ENCODE results near the gene SHF. TPM values are rescaled to one million over a fixed set of nuclear protein-coding genes. Genes with fewer than 3 reads are reported as not detected.

SHF gene
- total and polyA plus RNA-seq, 2 donors = 2.7 to 5.7 TPM

GRCh38 chr15:45146405-45146804 lies 41.4 kb downstream of the SHF start:
- H3K9me3 ChIP-seq (ENCODE audit: control insufficient read depth in 2 of 2, insufficient read depth in 1 of 2, low read length in 1 of 2) = no peaks in the 10 kb centered on the region
- H3K4me1 ChIP-seq (ENCODE audit: control insufficient read depth in 2 of 2, insufficient read depth in 2 of 2, low read length in 2 of 2) = no peaks in the 10 kb centered on the region
- WGBS = 95% methylated on average over 4 of the region's 4 CpGs
- peaks cover 0 to 9% of the 10 kb centered on the region in 2 donors for H3K27me3 ChIP-seq (ENCODE audit: control insufficient read depth in 2 of 2, insufficient read depth in 1 of 2, low read length in 1 of 2)
- H3K27ac ChIP-seq (ENCODE audit: low read depth in 1 of 2, low read length in 1 of 2) = no peak overlapping the region
- H3K4me3 ChIP-seq (ENCODE audit: low read length in 2 of 2) = no peak overlapping the region
- no peak for DNase-seq (ENCODE audit: low read depth in 6 of 9, low spot score in 9 of 9)
- peaks cover 0 to under 1% of the 10 kb centered on the region in 2 donors for H3K36me3 ChIP-seq (ENCODE audit: control insufficient read depth in 2 of 2, insufficient read depth in 2 of 2, low read length in 1 of 2)

- H3K4me1 ChIP-seq (ENCODE audit: control insufficient read depth in 2 of 2, insufficient read depth in 2 of 2, low read length in 2 of 2) = no peaks in the 10 kb centered on the region
- 94% methylated on average over 9 of the region's 9 CpGs for WGBS
- no peak for DNase-seq (ENCODE audit: low read depth in 6 of 9, low spot score in 9 of 9)
- H3K27me3 ChIP-seq (ENCODE audit: control insufficient read depth in 2 of 2, insufficient read depth in 1 of 2, low read length in 1 of 2) = peaks cover 0 to 9% of the 10 kb centered on the region in 2 donors
- H3K4me3 ChIP-seq (ENCODE audit: low read length in 2 of 2) = no peak overlapping the region
- H3K9me3 ChIP-seq (ENCODE audit: control insufficient read depth in 2 of 2, insufficient read depth in 1 of 2, low read length in 1 of 2) = no peaks in the 10 kb centered on the region
- no peaks in the 10 kb centered on the region for H3K36me3 ChIP-seq (ENCODE audit: control insufficient read depth in 2 of 2, insufficient read depth in 2 of 2, low read length in 1 of 2)
- no peak overlapping the region for H3K27ac ChIP-seq (ENCODE audit: low read depth in 1 of 2, low read length in 1 of 2)
Observed at GRCh38 chr15:45144775-45145174, 43.0 kb downstream of the SHF start.

- no peak for DNase-seq (ENCODE audit: low read depth in 6 of 9, low spot score in 9 of 9)
Observed at GRCh38 chr15:45143946-45144345, 43.8 kb downstream of the SHF start.

GRCh38 chr15:45143056-45143455 lies 44.7 kb downstream of the SHF start:
- Histone ChIP-seq H3K27ac (ENCODE audit: low read depth in 1 of 2, low read length in 1 of 2) (no peak overlapping the region), H3K4me1 (ENCODE audit: control insufficient read depth in 2 of 2, insufficient read depth in 2 of 2, low read length in 2 of 2) (no peaks in the 10 kb centered on the region), H3K9me3 (ENCODE audit: control insufficient read depth in 2 of 2, insufficient read depth in 1 of 2, low read length in 1 of 2) (no peaks in the 10 kb centered on the region), H3K4me3 (ENCODE audit: low read length in 2 of 2) (no peak overlapping the region), H3K27me3 (ENCODE audit: control insufficient read depth in 2 of 2, insufficient read depth in 1 of 2, low read length in 1 of 2) (peaks cover 0 to 13% of the 10 kb centered on the region in 2 donors), H3K36me3 (ENCODE audit: control insufficient read depth in 2 of 2, insufficient read depth in 2 of 2, low read length in 1 of 2) (no peaks in the 10 kb centered on the region)
- DNase-seq (ENCODE audit: low read depth in 6 of 9, low spot score in 9 of 9) = no peak
- 96% methylated on average over 7 of the region's 7 CpGs for WGBS

More at GRCh38 chr15:45143946-45144345, 43.8 kb downstream of the SHF start:
- Histone ChIP-seq H3K9me3 (ENCODE audit: control insufficient read depth in 2 of 2, insufficient read depth in 1 of 2, low read length in 1 of 2) (no peaks in the 10 kb centered on the region), H3K27ac (ENCODE audit: low read depth in 1 of 2, low read length in 1 of 2) (no peak overlapping the region), H3K36me3 (ENCODE audit: control insufficient read depth in 2 of 2, insufficient read depth in 2 of 2, low read length in 1 of 2) (no peaks in the 10 kb centered on the region), H3K27me3 (ENCODE audit: control insufficient read depth in 2 of 2, insufficient read depth in 1 of 2, low read length in 1 of 2) (peaks cover 0 to 11% of the 10 kb centered on the region in 2 donors), H3K4me3 (ENCODE audit: low read length in 2 of 2) (no peak overlapping the region), H3K4me1 (ENCODE audit: control insufficient read depth in 2 of 2, insufficient read depth in 2 of 2, low read length in 2 of 2) (no peaks in the 10 kb centered on the region)
- 96% methylated on average over 11 of the region's 11 CpGs for WGBS

GRCh38 chr15:45141386-45141785 lies 46.4 kb downstream of the SHF start:
- H3K9me3 ChIP-seq (ENCODE audit: control insufficient read depth in 2 of 2, insufficient read depth in 1 of 2, low read length in 1 of 2) = no peaks in the 10 kb centered on the region
- WGBS = 78% methylated on average over 5 of the region's 5 CpGs
- no peaks in the 10 kb centered on the region for H3K36me3 ChIP-seq (ENCODE audit: control insufficient read depth in 2 of 2, insufficient read depth in 2 of 2, low read length in 1 of 2)
- H3K4me1 ChIP-seq (ENCODE audit: control insufficient read depth in 2 of 2, insufficient read depth in 2 of 2, low read length in 2 of 2) = no peaks in the 10 kb centered on the region
- H3K4me3 ChIP-seq (ENCODE audit: low read length in 2 of 2) = no peak overlapping the region
- DNase-seq (ENCODE audit: low read depth in 6 of 9, low spot score in 9 of 9) = no peak
- H3K27ac ChIP-seq (ENCODE audit: low read depth in 1 of 2, low read length in 1 of 2) = no peak overlapping the region
- peaks cover 2 to 27% of the 10 kb centered on the region in 2 donors for H3K27me3 ChIP-seq (ENCODE audit: control insufficient read depth in 2 of 2, insufficient read depth in 1 of 2, low read length in 1 of 2)

GRCh38 chr15:45140557-45141250 lies 47.1 kb downstream of the SHF start:
- peaks cover 4 to 33% of the 10 kb centered on the region in 2 donors for H3K27me3 ChIP-seq (ENCODE audit: control insufficient read depth in 2 of 2, insufficient read depth in 1 of 2, low read length in 1 of 2)
- H3K36me3 ChIP-seq (ENCODE audit: control insufficient read depth in 2 of 2, insufficient read depth in 2 of 2, low read length in 1 of 2) = no peaks in the 10 kb centered on the region
- no peaks in the 10 kb centered on the region for H3K4me1 ChIP-seq (ENCODE audit: control insufficient read depth in 2 of 2, insufficient read depth in 2 of 2, low read length in 2 of 2)
- H3K4me3 ChIP-seq (ENCODE audit: low read length in 2 of 2) = no peak overlapping the region
- DNase-seq (ENCODE audit: low read depth in 6 of 9, low spot score in 9 of 9) = no peak
- H3K27ac ChIP-seq (ENCODE audit: low read depth in 1 of 2, low read length in 1 of 2) = no peak overlapping the region
- 99% methylated on average over 10 of the region's 10 CpGs for WGBS
- no peaks in the 10 kb centered on the region for H3K9me3 ChIP-seq (ENCODE audit: control insufficient read depth in 2 of 2, insufficient read depth in 1 of 2, low read length in 1 of 2)

- no peaks in the 10 kb centered on the region for H3K36me3 ChIP-seq (ENCODE audit: control insufficient read depth in 2 of 2, insufficient read depth in 2 of 2, low read length in 1 of 2)
- no peak overlapping the region for H3K27ac ChIP-seq (ENCODE audit: low read depth in 1 of 2, low read length in 1 of 2)
- no peak for DNase-seq (ENCODE audit: low read depth in 6 of 9, low spot score in 9 of 9)
- H3K4me1 ChIP-seq (ENCODE audit: control insufficient read depth in 2 of 2, insufficient read depth in 2 of 2, low read length in 2 of 2) = no peaks in the 10 kb centered on the region
- no peak overlapping the region for H3K4me3 ChIP-seq (ENCODE audit: low read length in 2 of 2)
- WGBS = 98% methylated on average over 6 of the region's 6 CpGs
- H3K9me3 ChIP-seq (ENCODE audit: control insufficient read depth in 2 of 2, insufficient read depth in 1 of 2, low read length in 1 of 2) = no peaks in the 10 kb centered on the region
- H3K27me3 ChIP-seq (ENCODE audit: control insufficient read depth in 2 of 2, insufficient read depth in 1 of 2, low read length in 1 of 2) = peaks cover 10 to 39% of the 10 kb centered on the region in 2 donors
Observed at GRCh38 chr15:45139770-45140169, 48.0 kb downstream of the SHF start.

- no peaks in the 10 kb centered on the region for H3K9me3 ChIP-seq (ENCODE audit: control insufficient read depth in 2 of 2, insufficient read depth in 1 of 2, low read length in 1 of 2)
- H3K36me3 ChIP-seq (ENCODE audit: control insufficient read depth in 2 of 2, insufficient read depth in 2 of 2, low read length in 1 of 2) = no peaks in the 10 kb centered on the region
- H3K27me3 ChIP-seq (ENCODE audit: control insufficient read depth in 2 of 2, insufficient read depth in 1 of 2, low read length in 1 of 2) = peaks cover 12 to 43% of the 10 kb centered on the region in 2 donors
- WGBS = 94% methylated on average over 12 of the region's 12 CpGs
- no peaks in the 10 kb centered on the region for H3K4me1 ChIP-seq (ENCODE audit: control insufficient read depth in 2 of 2, insufficient read depth in 2 of 2, low read length in 2 of 2)
- no peak for DNase-seq (ENCODE audit: low read depth in 6 of 9, low spot score in 9 of 9)
- H3K4me3 ChIP-seq (ENCODE audit: low read length in 2 of 2) = no peak overlapping the region
- H3K27ac ChIP-seq (ENCODE audit: low read depth in 1 of 2, low read length in 1 of 2) = no peak overlapping the region
Observed at GRCh38 chr15:45138814-45139765, 48.7 kb downstream of the SHF start.

GRCh38 chr15:45137703-45138102 lies 50.1 kb downstream of the SHF start:
- no peaks in the 10 kb centered on the region for H3K36me3 ChIP-seq (ENCODE audit: control insufficient read depth in 2 of 2, insufficient read depth in 2 of 2, low read length in 1 of 2)
- H3K27me3 ChIP-seq (ENCODE audit: control insufficient read depth in 2 of 2, insufficient read depth in 1 of 2, low read length in 1 of 2) = peaks cover 21 to 53% of the 10 kb centered on the region in 2 donors
- no peak overlapping the region for H3K27ac ChIP-seq (ENCODE audit: low read depth in 1 of 2, low read length in 1 of 2)
- H3K4me3 ChIP-seq (ENCODE audit: low read length in 2 of 2) = no peak overlapping the region
- no peak for DNase-seq (ENCODE audit: low read depth in 6 of 9, low spot score in 9 of 9)
- H3K4me1 ChIP-seq (ENCODE audit: control insufficient read depth in 2 of 2, insufficient read depth in 2 of 2, low read length in 2 of 2) = no peaks in the 10 kb centered on the region
- 93% methylated on average over 8 of the region's 8 CpGs for WGBS
- H3K9me3 ChIP-seq (ENCODE audit: control insufficient read depth in 2 of 2, insufficient read depth in 1 of 2, low read length in 1 of 2) = no peaks in the 10 kb centered on the region
